GM18909 (cell line): ENCODE results near the gene TXLNG.
A peak's percentile ranks its signal among the peaks of the same experiment; 100 is the strongest.
"Not testable (repeated sequence)": the region's sequence is repeated elsewhere in the genome, so short reads cannot be mapped to it uniquely, and the experiment has no call there.

ENCODE experiments used
- ATAC-seq: cut with Tn5 transposase; IDR thresholded peaks from one replicate; pipeline ENCODE4 v1.9.1; 2021; ENCODE audit warnings: mild to moderate bottlenecking; ENCODE audit not compliant: unreplicated experiment, poor library complexity

The TXLNG gene

GRCh38 chrX:16836371-16836770 is 50.1 kb downstream of the TXLNG start:
- ATAC-seq, result peak; percentile 65

GRCh38 chrX:16838202-16839066 is 52.2 kb downstream of the TXLNG start:
- no peak for ATAC-seq

GRCh38 chrX:16839219-16839851 is 53.1 kb downstream of the TXLNG start:
- no peak for ATAC-seq

- ATAC-seq, result no peak
Observed at GRCh38 chrX:16839852-16840460, 53.7 kb downstream of the TXLNG start.

GRCh38 chrX:16842684-16843083 is 56.4 kb downstream of the TXLNG start:
- no peak for ATAC-seq

GRCh38 chrX:16843208-16843909 is 57.1 kb downstream of the TXLNG start:
- no peak for ATAC-seq

- no peak for ATAC-seq
Observed at GRCh38 chrX:16845686-16846085, 59.4 kb downstream of the TXLNG start.

- no peak for ATAC-seq
Observed at GRCh38 chrX:16848541-16848940, 62.3 kb downstream of the TXLNG start.

GRCh38 chrX:16851421-16851820 is 65.2 kb downstream of the TXLNG start:
- no peak for ATAC-seq

GRCh38 chrX:16851827-16852226 is 65.6 kb downstream of the TXLNG start:
- ATAC-seq, result no peak

- ATAC-seq, result no peak
Observed at GRCh38 chrX:16852617-16853179, 66.4 kb downstream of the TXLNG start.

GRCh38 chrX:16853537-16853936 is 67.3 kb downstream of the TXLNG start:
- ATAC-seq, result no peak

GRCh38 chrX:16855363-16856075 is 69.3 kb downstream of the TXLNG start:
- ATAC-seq, result no peak

- ATAC-seq, result not testable (repeated sequence)
Observed at GRCh38 chrX:16856076-16856404, 69.8 kb downstream of the TXLNG start.

- no peak for ATAC-seq
Observed at GRCh38 chrX:16856744-16857143, 70.5 kb downstream of the TXLNG start.

GRCh38 chrX:16862829-16863228 is 76.6 kb downstream of the TXLNG start:
- ATAC-seq, result no peak

- ATAC-seq, result no peak
Observed at GRCh38 chrX:16867947-16868346, 81.7 kb downstream of the TXLNG start.

GRCh38 chrX:16868920-16869319 is 82.7 kb downstream of the TXLNG start:
- ATAC-seq, result no peak

GRCh38 chrX:16869393-16870094 is 83.3 kb downstream of the TXLNG start:
- ATAC-seq, result peak; percentile 39
